DOHH2 (cell line): ENCODE results near the gene OR6Y1.
A peak's percentile ranks its signal among the peaks of the same experiment; 100 is the strongest.

Source experiments
- H3F3A ChIP-seq: fragments of 200-600 bp; sonication (generic), shearing (Covaris generic); 2 replicates; pipeline ENCODE4 v1.6.0; 2016; ENCODE audit warnings: antibody characterized with exemption, mild to moderate bottlenecking; ENCODE audit not compliant: control insufficient read depth, insufficient read depth
- H3K27ac ChIP-seq: fragments of 200-600 bp; sonication (generic); 2 replicates; pipeline ENCODE4 v1.5.1; 2014; ENCODE audit warnings: low read depth, mild to moderate bottlenecking, low read length, moderate library complexity
- H3K27me3 ChIP-seq: fragments of 200-600 bp; sonication (generic); 2 replicates; pipeline ENCODE4 v1.6.1; 2014; ENCODE audit warnings: mild to moderate bottlenecking, low read length, mixed read lengths; ENCODE audit not compliant: control insufficient read depth
- H3K36me3 ChIP-seq: fragments of 200-600 bp; sonication (generic); 2 replicates; pipeline ENCODE4 v1.6.1; 2014; ENCODE audit warnings: mild to moderate bottlenecking, low read length, moderate library complexity, mixed read lengths; ENCODE audit not compliant: control insufficient read depth
- H3K4me1 ChIP-seq: fragments of 200-600 bp; sonication (generic); 2 replicates; pipeline ENCODE4 v1.6.1; 2014; ENCODE audit warnings: mild to moderate bottlenecking, low read length, mixed read lengths; ENCODE audit not compliant: control insufficient read depth
- H3K4me2 ChIP-seq: fragments of 200-600 bp; sonication (generic); 2 replicates; pipeline ENCODE4 v1.6.0; 2014; ENCODE audit warnings: mild to moderate bottlenecking, low read length, moderate library complexity
- H3K4me3 ChIP-seq: fragments of 200-600 bp; sonication (generic); 2 replicates; pipeline ENCODE4 v1.5.1; 2014; ENCODE audit warnings: mild to moderate bottlenecking, low read length, mixed read lengths
- H3K79me2 ChIP-seq: fragments of 200-600 bp; sonication (generic); 2 replicates; pipeline ENCODE4 v1.6.1; 2014; ENCODE audit warnings: mild to moderate bottlenecking, low read length, mixed read lengths; ENCODE audit not compliant: control insufficient read depth
- H3K9me2 ChIP-seq: fragments of 200-600 bp; sonication (generic); replicated peaks from 2 replicates; pipeline ENCODE4 v1.6.1; 2014; ENCODE audit warnings: mild to moderate bottlenecking, low read length, mixed read lengths; ENCODE audit not compliant: control insufficient read depth
- H3K9me3 ChIP-seq: fragments of 200-600 bp; sonication (generic); 2 replicates; pipeline ENCODE4 v1.6.1; 2014; ENCODE audit warnings: antibody characterized with exemption, low read length, mixed read lengths; ENCODE audit not compliant: control insufficient read depth, insufficient read depth
- H4K20me1 ChIP-seq: fragments of 200-600 bp; sonication (generic); 2 replicates; pipeline ENCODE4 v1.6.0; 2014; ENCODE audit warnings: low read depth, mild to moderate bottlenecking, antibody characterized with exemption, low read length, moderate library complexity; ENCODE audit not compliant: control insufficient read depth, insufficient read depth
- EZH2phosphoT487 ChIP-seq: fragments of 200-600 bp; sonication (generic); IDR thresholded peaks from 2 replicates; pipeline ENCODE4 v1.6.1; 2017; ENCODE audit warnings: borderline replicate concordance, mild to moderate bottlenecking, antibody characterized with exemption, low read length, moderate library complexity, mixed read lengths
- TF ChIP-seq, protein P1 (sequence below): fragments of 200-600 bp; sonication (generic); IDR thresholded peaks from one replicate; pipeline ENCODE4 v1.5.1; 2014; ENCODE audit warnings: antibody characterized with exemption, mild to moderate bottlenecking, low read depth, low read length; ENCODE audit not compliant: poor library complexity, severe bottlenecking

OR6Y1 gene

DNA sequence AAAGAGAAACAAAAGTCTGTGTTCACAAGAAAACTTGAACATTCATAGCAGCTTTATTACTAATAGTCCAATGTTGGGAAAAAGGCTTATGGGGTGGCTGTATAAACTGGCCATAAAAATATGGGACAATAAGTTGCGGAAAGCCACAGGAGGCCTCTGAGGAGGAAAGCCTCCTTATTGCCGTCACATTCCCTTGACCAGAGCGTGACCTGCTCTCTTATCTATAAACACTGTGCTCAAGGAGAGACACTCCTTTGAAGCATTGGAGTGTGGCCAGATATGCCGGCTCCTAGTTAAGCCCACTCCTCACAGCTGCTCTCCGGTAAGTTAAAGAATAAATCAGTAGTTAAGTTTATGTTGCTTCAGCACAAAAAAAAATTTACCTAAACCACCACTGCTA, 19.7 kb downstream of the OR6Y1 start:
- no peaks in the 10 kb centered on the region; the same call in 1 of the 2 replicates for H3K27me3 ChIP-seq
- no peaks in the 10 kb centered on the region for H3F3A ChIP-seq
- no peaks in the 10 kb centered on the region for H3K9me2 ChIP-seq
- no peaks in the 10 kb centered on the region for H3K36me3 ChIP-seq
- no peaks in the 10 kb centered on the region for H4K20me1 ChIP-seq
- H3K4me1 ChIP-seq, result no peaks in the 10 kb centered on the region
- H3K4me2 ChIP-seq, result no peak overlapping the region
- no peak for TF ChIP-seq EZH2phosphoT487
- TF ChIP-seq, protein P1, sequence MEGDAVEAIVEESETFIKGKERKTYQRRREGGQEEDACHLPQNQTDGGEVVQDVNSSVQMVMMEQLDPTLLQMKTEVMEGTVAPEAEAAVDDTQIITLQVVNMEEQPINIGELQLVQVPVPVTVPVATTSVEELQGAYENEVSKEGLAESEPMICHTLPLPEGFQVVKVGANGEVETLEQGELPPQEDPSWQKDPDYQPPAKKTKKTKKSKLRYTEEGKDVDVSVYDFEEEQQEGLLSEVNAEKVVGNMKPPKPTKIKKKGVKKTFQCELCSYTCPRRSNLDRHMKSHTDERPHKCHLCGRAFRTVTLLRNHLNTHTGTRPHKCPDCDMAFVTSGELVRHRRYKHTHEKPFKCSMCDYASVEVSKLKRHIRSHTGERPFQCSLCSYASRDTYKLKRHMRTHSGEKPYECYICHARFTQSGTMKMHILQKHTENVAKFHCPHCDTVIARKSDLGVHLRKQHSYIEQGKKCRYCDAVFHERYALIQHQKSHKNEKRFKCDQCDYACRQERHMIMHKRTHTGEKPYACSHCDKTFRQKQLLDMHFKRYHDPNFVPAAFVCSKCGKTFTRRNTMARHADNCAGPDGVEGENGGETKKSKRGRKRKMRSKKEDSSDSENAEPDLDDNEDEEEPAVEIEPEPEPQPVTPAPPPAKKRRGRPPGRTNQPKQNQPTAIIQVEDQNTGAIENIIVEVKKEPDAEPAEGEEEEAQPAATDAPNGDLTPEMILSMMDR, result no peak
- H3K9me3 ChIP-seq, result no peaks in the 10 kb centered on the region
- no peaks in the 10 kb centered on the region for H3K79me2 ChIP-seq
- no peak overlapping the region for H3K4me3 ChIP-seq
- H3K27ac ChIP-seq, result no peak overlapping the region

DNA sequence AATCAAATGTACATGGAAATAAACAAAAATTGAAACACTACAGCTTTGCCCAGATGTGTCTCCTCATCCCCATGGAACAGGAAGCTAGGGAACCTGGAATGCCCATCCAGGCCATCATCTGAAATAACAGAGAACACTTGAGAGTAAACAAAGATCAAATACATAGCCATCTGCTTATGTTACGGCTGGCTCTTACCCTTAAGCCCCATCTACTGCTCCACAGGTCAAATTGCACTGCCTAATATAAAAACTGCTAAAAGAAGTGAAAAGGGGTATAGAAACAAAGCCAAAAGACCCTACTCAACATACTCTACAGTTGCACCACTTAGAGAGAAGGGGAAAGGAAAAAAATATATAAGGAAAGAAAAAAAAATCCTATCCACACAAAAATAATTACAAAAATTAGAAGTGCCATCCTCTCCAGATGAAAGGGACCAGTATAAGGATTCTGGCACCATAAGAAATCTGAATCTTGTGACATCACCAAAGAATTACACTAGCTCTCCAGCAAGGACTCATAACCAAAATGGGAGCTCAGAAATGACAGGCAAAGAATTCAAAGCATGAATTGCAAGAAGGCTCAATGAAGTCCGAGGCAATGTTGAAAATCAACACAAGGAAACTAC, 26.9 kb downstream of the OR6Y1 start:
- no peaks in the 10 kb centered on the region for H3K36me3 ChIP-seq

DNA sequence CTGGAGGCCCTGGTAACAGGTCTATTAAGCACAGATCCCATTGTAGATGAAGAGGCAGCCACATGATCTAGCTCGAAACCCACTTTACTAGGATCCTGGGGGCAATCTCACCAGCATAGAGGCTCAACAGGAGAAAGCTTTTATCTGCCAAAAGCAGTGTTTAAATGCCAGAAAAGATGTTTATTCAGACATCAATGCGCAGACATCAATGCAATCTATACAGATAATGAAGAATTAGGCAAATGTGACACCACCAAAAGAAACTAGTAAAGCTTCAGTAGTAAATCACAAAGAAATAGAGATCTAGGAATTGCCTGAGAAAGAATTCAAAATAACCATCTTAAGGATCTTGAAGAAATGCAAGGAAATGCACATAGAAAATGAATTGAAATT, 32.5 kb downstream of the OR6Y1 start:
- no peaks in the 10 kb centered on the region for H4K20me1 ChIP-seq
- H3K79me2 ChIP-seq, result no peaks in the 10 kb centered on the region
- no peak for TF ChIP-seq EZH2phosphoT487
- TF ChIP-seq, protein P1, result no peak
- H3K36me3 ChIP-seq, result no peaks in the 10 kb centered on the region
- H3K27me3 ChIP-seq, result no peaks in the 10 kb centered on the region; the same call in 1 of the 2 replicates
- no peaks in the 10 kb centered on the region for H3F3A ChIP-seq
- no peaks in the 10 kb centered on the region for H3K9me2 ChIP-seq
- no peaks in the 10 kb centered on the region for H3K9me3 ChIP-seq
- no peak overlapping the region for H3K27ac ChIP-seq
- no peak overlapping the region for H3K4me2 ChIP-seq
- H3K4me1 ChIP-seq, result no peaks in the 10 kb centered on the region
- H3K4me3 ChIP-seq, result no peak overlapping the region

More for the DNA sequence above, 26.9 kb downstream of the OR6Y1 start:
- Histone ChIP-seq H3K4me1 (no peaks in the 10 kb centered on the region), H3K9me2 (no peaks in the 10 kb centered on the region), H3K27me3 (no peaks in the 10 kb centered on the region), H3K4me3 (no peak overlapping the region), H3K9me3 (no peaks in the 10 kb centered on the region), H3F3A (no peaks in the 10 kb centered on the region), H4K20me1 (no peaks in the 10 kb centered on the region), H3K79me2 (no peaks in the 10 kb centered on the region), H3K4me2 (no peak overlapping the region), H3K27ac (no peak overlapping the region)
- TF ChIP-seq, protein P1, result peak; percentile 56
- no peak for TF ChIP-seq EZH2phosphoT487
